Neural progenitor cell (in vitro differentiated cells): Measurements from ENCODE around the gene HBG2. TPM values are rescaled to one million over a fixed set of nuclear protein-coding genes. Genes with fewer than 3 reads are reported as not detected.

Experiments used
- DNase-seq: peaks from one replicate; pipeline ENCODE4 v3.0.0-alpha.2; 2016; ENCODE audit warnings: low spot score
- H2AFZ ChIP-seq: fragments of 200-600 bp; sonication (generic); replicated peaks from 2 replicates; pipeline ENCODE4 v1.6.1; 2016; ENCODE audit warnings: antibody characterized with exemption
- H3F3A ChIP-seq: fragments of 200-600 bp; sonication (generic); 2 replicates; pipeline ENCODE4 v1.6.1; 2016; ENCODE audit warnings: antibody characterized with exemption, low read depth
- H3K27ac ChIP-seq: fragments of 200-600 bp; sonication (generic); 2 replicates; pipeline ENCODE4 v1.5.1; 2016; ENCODE audit warnings: mild to moderate bottlenecking
- H3K27me3 ChIP-seq: fragments of 200-600 bp; sonication (generic); 2 replicates; pipeline ENCODE4 v1.6.1; 2016; ENCODE audit warnings: mild to moderate bottlenecking, moderate library complexity
- H3K36me3 ChIP-seq: fragments of 200-600 bp; sonication (generic); 2 replicates; pipeline ENCODE4 v1.5.1; 2016
- H3K4me1 ChIP-seq: fragments of 200-600 bp; sonication (generic); 2 replicates; pipeline ENCODE4 v1.6.1; 2016; ENCODE audit warnings: mixed run types
- H3K4me2 ChIP-seq: fragments of 200-600 bp; sonication (generic); 2 replicates; pipeline ENCODE4 v1.6.1; 2016
- H3K4me3 ChIP-seq: fragments of 200-600 bp; sonication (generic); 2 replicates; pipeline ENCODE4 v1.5.1; 2016
- H3K79me2 ChIP-seq: fragments of 200-600 bp; sonication (generic); 2 replicates; pipeline ENCODE4 v1.6.1; 2016; ENCODE audit warnings: low read depth
- H3K9ac ChIP-seq: fragments of 200-600 bp; sonication (generic); 2 replicates; pipeline ENCODE4 v1.6.1; 2016
- H3K9me3 ChIP-seq: fragments of 200-600 bp; sonication (generic); 2 replicates; pipeline ENCODE4 v1.5.1; 2016; ENCODE audit warnings: low read depth
- H4K20me1 ChIP-seq: fragments of 200-600 bp; sonication (generic); 2 replicates; pipeline ENCODE4 v1.6.1; 2016; ENCODE audit warnings: low read depth
- H3K27ac Mint-ChIP-seq: 3 replicates; pipeline ENCODE4 v1.8.0; 2021; ENCODE audit warnings: mixed read lengths
- H3K27me3 Mint-ChIP-seq: 2 replicates; pipeline ENCODE4 v1.8.0; 2022; ENCODE audit warnings: low read depth, mild to moderate bottlenecking, inconsistent platforms, moderate library complexity, mixed read lengths; ENCODE audit not compliant: insufficient read depth
- H3K36me3 Mint-ChIP-seq: 3 replicates; pipeline ENCODE4 v1.8.0; 2021; ENCODE audit warnings: mixed read lengths
- H3K4me1 Mint-ChIP-seq: 3 replicates; pipeline ENCODE4 v1.8.0; 2021; ENCODE audit warnings: mixed read lengths
- H3K4me3 Mint-ChIP-seq: 3 replicates; pipeline ENCODE4 v1.8.0; 2021; ENCODE audit warnings: mild to moderate bottlenecking, moderate library complexity, mixed read lengths
- H3K9me3 Mint-ChIP-seq: 3 replicates; pipeline ENCODE4 v1.8.0; 2020; ENCODE audit warnings: mixed read lengths
- CTCF ChIP-seq: fragments of 200-600 bp; sonication (generic); IDR thresholded peaks from 2 replicates; pipeline ENCODE4 v1.5.1; 2017; ENCODE audit warnings: antibody characterized with exemption, mild to moderate bottlenecking
- EZH2 ChIP-seq: fragments of 200-600 bp; sonication (generic); IDR thresholded peaks from 2 replicates; pipeline ENCODE4 v1.6.1; 2017; ENCODE audit warnings: antibody characterized with exemption, mild to moderate bottlenecking, moderate library complexity
- EZH2phosphoT487 ChIP-seq: fragments of 200-600 bp; sonication (generic); IDR thresholded peaks from 2 replicates; pipeline ENCODE4 v1.6.1; 2017; ENCODE audit warnings: antibody characterized with exemption
- total RNA-seq: library from RNA; depleted of rRNA; stranded (reverse); fragments of >200 nt; gene quantifications from 2 replicates; pipeline ENCODE4 v1.2.3, GENCODE V29; 2015; ENCODE audit warnings: low replicate concordance

Gene HBG2
- total RNA-seq, 1 donor from 2014 or later: not detected

- H3K9me3 ChIP-seq: no peaks in the 10 kb centered on the region
- H3K36me3 ChIP-seq: no peaks in the 10 kb centered on the region
- H3K27me3 Mint-ChIP-seq: no peaks in the 10 kb centered on the region
- H3K4me1 ChIP-seq: peaks cover 9% of the 10 kb centered on the region
- no peaks in the 10 kb centered on the region for H3K9me3 Mint-ChIP-seq
- no peak overlapping the region for H3K4me3 ChIP-seq
- H2AFZ ChIP-seq: no peak overlapping the region
- no peaks in the 10 kb centered on the region for H4K20me1 ChIP-seq
- no peak overlapping the region for H3K27ac ChIP-seq
- no peaks in the 10 kb centered on the region for H3K27me3 ChIP-seq
- no peak overlapping the region for H3K9ac ChIP-seq
- H3K4me1 Mint-ChIP-seq: peaks cover 3% of the 10 kb centered on the region
- H3K4me3 Mint-ChIP-seq: no peak overlapping the region
- no peaks in the 10 kb centered on the region for H3K79me2 ChIP-seq
- no peaks in the 10 kb centered on the region for H3K36me3 Mint-ChIP-seq
- H3K27ac Mint-ChIP-seq: no peak overlapping the region
- TF ChIP-seq EZH2phosphoT487 (no peak), CTCF (no peak), EZH2 (no peak)
- H3F3A ChIP-seq: no peaks in the 10 kb centered on the region
- no peak overlapping the region for H3K4me2 ChIP-seq
- DNase-seq: no peak
Measured at GRCh38 chr11:5274395-5274794, 19.8 kb upstream of the HBG2 start.

- Mint-ChIP-seq H3K4me3 (no peak overlapping the region), H3K9me3 (no peaks in the 10 kb centered on the region), H3K27me3 (peaks cover 8% of the 10 kb centered on the region), H3K4me1 (peaks cover 3% of the 10 kb centered on the region), H3K36me3 (no peaks in the 10 kb centered on the region), H3K27ac (no peak overlapping the region)
- TF ChIP-seq CTCF: no peak
- no peak for TF ChIP-seq EZH2
- TF ChIP-seq EZH2phosphoT487: no peak
- H3K27me3 ChIP-seq: no peaks in the 10 kb centered on the region
- peaks cover 9% of the 10 kb centered on the region for H3K4me1 ChIP-seq
- no peak overlapping the region for H2AFZ ChIP-seq
- H3F3A ChIP-seq: no peaks in the 10 kb centered on the region
- DNase-seq: no peak
- H3K4me2 ChIP-seq: no peak overlapping the region
- no peaks in the 10 kb centered on the region for H3K36me3 ChIP-seq
- H3K4me3 ChIP-seq: no peak overlapping the region
- H3K9me3 ChIP-seq: no peaks in the 10 kb centered on the region
- H3K9ac ChIP-seq: no peak overlapping the region
- H3K27ac ChIP-seq: no peak overlapping the region
- no peaks in the 10 kb centered on the region for H3K79me2 ChIP-seq
- H4K20me1 ChIP-seq: no peaks in the 10 kb centered on the region
Measured at GRCh38 chr11:5272395-5273017, 17.9 kb upstream of the HBG2 start.

- Histone ChIP-seq H2AFZ (no peak within 1 kb of the TSS), H3K27ac (no peak within 1 kb of the TSS), H3K9me3 (no peaks in the 10 kb centered on the region), H3K4me1 (peaks cover 8% of the 10 kb centered on the region), H3F3A (no peaks in the 10 kb centered on the region), H4K20me1 (no peaks in the 10 kb centered on the region), H3K27me3 (no peaks in the 10 kb centered on the region), H3K9ac (no peak within 1 kb of the TSS), H3K36me3 (no peaks in the 10 kb centered on the region), H3K4me3 (no peak within 1 kb of the TSS), H3K4me2 (no peak within 1 kb of the TSS), H3K79me2 (no peaks in the 10 kb centered on the region)
- Mint-ChIP-seq H3K27me3 (peaks cover 8% of the 10 kb centered on the region), H3K4me3 (no peak within 1 kb of the TSS), H3K4me1 (peaks cover 3% of the 10 kb centered on the region), H3K9me3 (no peaks in the 10 kb centered on the region), H3K27ac (no peak within 1 kb of the TSS), H3K36me3 (no peaks in the 10 kb centered on the region)
- no peak for DNase-seq
- TF ChIP-seq EZH2phosphoT487: no peak
- TF ChIP-seq CTCF: no peak
- no peak for TF ChIP-seq EZH2
Measured at GRCh38 chr11:5269715-5270147, 15.2 kb upstream of the HBG2 start, which contains the start of gene HBE1. Gene HBE1 (minus strand): TSS chr11:5269945. CDS start chr11:5269890, 55 bp downstream.
